Activated naive CD8-positive, alpha-beta T cell treated with anti-CD3 and anti-CD28 coated beads, Interleukin-2, amount 10 ng/mL, durations not matched to agents 7 days and 5 days (primary cell): Measurements from ENCODE around the gene MEN1. TPM values are rescaled to one million over a fixed set of nuclear protein-coding genes. Genes with fewer than 3 reads are reported as not detected.

Source experiments
- ATAC-seq: fragments of 150-1000 bp; cut with Tn5 transposase; one replicate; pipeline ENCODE4 v1.10.0; 2021; ENCODE audit warnings: low read depth, moderate library complexity
- POLR2A ChIA-PET: fragments of 350-600 bp; sonication (Branson Sonifier 250); formaldehyde crosslinking; loops from one replicate; lab custom pipeline; 2021; ENCODE audit warnings: antibody characterized with exemption; lab: Charles Lee
- DNase-seq: peaks from one replicate; pipeline ENCODE4 v3.0.0; 2021
- H3K27ac Mint-ChIP-seq: one replicate; pipeline ENCODE4 v1.8.0; 2022; ENCODE audit warnings: mild to moderate bottlenecking, mixed read lengths
- H3K27me3 Mint-ChIP-seq: one replicate; pipeline ENCODE4 v1.8.0; 2022; ENCODE audit warnings: mild to moderate bottlenecking, moderate library complexity, mixed read lengths
- H3K36me3 Mint-ChIP-seq: one replicate; pipeline ENCODE4 v1.8.0; 2021; ENCODE audit warnings: mild to moderate bottlenecking, mixed read lengths
- H3K4me1 Mint-ChIP-seq: one replicate; pipeline ENCODE4 v1.8.0; 2021; ENCODE audit warnings: mixed read lengths
- H3K4me3 Mint-ChIP-seq: one replicate; pipeline ENCODE4 v1.8.0; 2022; ENCODE audit warnings: mild to moderate bottlenecking, moderate library complexity, mixed read lengths
- H3K9me3 Mint-ChIP-seq: one replicate; pipeline ENCODE4 v1.8.0; 2021; ENCODE audit warnings: mixed read lengths
- total RNA-seq, 2 experiments: library from RNA; stranded (reverse); gene quantifications; one replicate each; pipeline ENCODE4 v1.2.3, GENCODE V29; 2021

MEN1 gene
- total RNA-seq, 2 experiments from 2014 or later = 37.4 to 39.0 TPM

GRCh38 chr11:64813826-64814225 lies 3.5 kb upstream of the MEN1 start:
- POLR2A ChIA-PET = no interaction called here
- no peak for DNase-seq
- H3K4me3 Mint-ChIP-seq = no peak overlapping the region

GRCh38 chr11:64810891-64811272 lies 531 bp upstream of the MEN1 start:
- peaks cover 16% of the 10 kb centered on the region for H3K4me1 Mint-ChIP-seq
- H3K36me3 Mint-ChIP-seq = peaks cover 4% of the 10 kb centered on the region

More at GRCh38 chr11:64813826-64814225, 3.5 kb upstream of the MEN1 start:
- no peaks in the 10 kb centered on the region for H3K9me3 Mint-ChIP-seq
- H3K4me1 Mint-ChIP-seq = peaks cover 12% of the 10 kb centered on the region
- ATAC-seq = no peak
- no peaks in the 10 kb centered on the region for H3K36me3 Mint-ChIP-seq
- peaks cover 1% of the 10 kb centered on the region for H3K27me3 Mint-ChIP-seq
- H3K27ac Mint-ChIP-seq = no peak overlapping the region

GRCh38 chr11:64809781-64810241 lies 540 bp downstream of the MEN1 start:
- Mint-ChIP-seq H3K36me3 (peaks cover 4% of the 10 kb centered on the region), H3K27ac (peak overlapping the region; percentile 90), H3K4me1 (peaks cover 16% of the 10 kb centered on the region), H3K27me3 (no peaks in the 10 kb centered on the region), H3K9me3 (no peaks in the 10 kb centered on the region), H3K4me3 (peak overlapping the region; percentile 95)
- DNase-seq = no peak
- POLR2A ChIA-PET = interaction anchor here (0.7 to 1.6 kb wide), 5 partner anchors 19 to 312 kb away, joined by 3 to 5 read pairs (median 3); partner anchors contain the start of genes CDC42BPG, FAU and MRPL49
- peak; percentile 6 for ATAC-seq

More at GRCh38 chr11:64810891-64811272, 531 bp upstream of the MEN1 start:
- DNase-seq (peak; percentile 53), ATAC-seq (peak; percentile 60)
- POLR2A ChIA-PET = interaction anchor here (0.5 to 1.6 kb wide), 8 partner anchors 8 to 311 kb away, joined by 3 to 8 read pairs (median 4); partner anchors contain the start of genes CDC42BPG, FAU, MRPL49 and PPP2R5B
- H3K27ac Mint-ChIP-seq = peak overlapping the region; percentile 90
- peak overlapping the region; percentile 95 for H3K4me3 Mint-ChIP-seq
- no peaks in the 10 kb centered on the region for H3K9me3 Mint-ChIP-seq
- H3K27me3 Mint-ChIP-seq = no peaks in the 10 kb centered on the region

GRCh38 chr11:64805481-64805880 lies 4.9 kb downstream of the MEN1 start:
- ATAC-seq = no peak
- POLR2A ChIA-PET = no interaction called here
- H3K9me3 Mint-ChIP-seq = no peaks in the 10 kb centered on the region
- DNase-seq = no peak
- peaks cover 24% of the 10 kb centered on the region for H3K4me1 Mint-ChIP-seq
- H3K27ac Mint-ChIP-seq = no peak overlapping the region
- no peaks in the 10 kb centered on the region for H3K27me3 Mint-ChIP-seq
- H3K36me3 Mint-ChIP-seq = peaks cover 4% of the 10 kb centered on the region
- H3K4me3 Mint-ChIP-seq = no peak overlapping the region

- DNase-seq (no peak), ATAC-seq (no peak)
- POLR2A ChIA-PET = interaction anchor here (0.6 to 3.0 kb wide), 5 partner anchors 25 to 297 kb away, joined by 3 to 14 read pairs (median 5); partner anchors contain the start of gene RASGRP2
- Mint-ChIP-seq H3K27ac (no peak overlapping the region), H3K9me3 (no peaks in the 10 kb centered on the region), H3K27me3 (no peaks in the 10 kb centered on the region), H3K36me3 (peaks cover 6% of the 10 kb centered on the region), H3K4me3 (peak overlapping the region; percentile 86), H3K4me1 (peaks cover 22% of the 10 kb centered on the region)
These were observed 5.8 kb downstream of the MEN1 start for GRCh38 chr11:64804346-64805210.

GRCh38 chr11:64803846-64804345 lies 6.5 kb downstream of the MEN1 start:
- H3K4me3 Mint-ChIP-seq = peak overlapping the region; percentile 86
- DNase-seq = no peak
- no peaks in the 10 kb centered on the region for H3K9me3 Mint-ChIP-seq
- peak overlapping the region; percentile 80 for H3K27ac Mint-ChIP-seq
- H3K36me3 Mint-ChIP-seq = peaks cover 9% of the 10 kb centered on the region
- H3K27me3 Mint-ChIP-seq = no peaks in the 10 kb centered on the region
- POLR2A ChIA-PET = interaction anchor here (0.6 to 3.0 kb wide), 5 partner anchors 25 to 298 kb away, joined by 3 to 14 read pairs (median 5); partner anchors contain the start of gene RASGRP2
- peaks cover 21% of the 10 kb centered on the region for H3K4me1 Mint-ChIP-seq
- ATAC-seq = no peak

- ATAC-seq (peak; percentile 85), DNase-seq (peak; percentile 96)
- no peaks in the 10 kb centered on the region for H3K9me3 Mint-ChIP-seq
- peaks cover 11% of the 10 kb centered on the region for H3K36me3 Mint-ChIP-seq
- no peaks in the 10 kb centered on the region for H3K27me3 Mint-ChIP-seq
- H3K4me3 Mint-ChIP-seq = peak within 1 kb of the TSS; percentile 86
- H3K4me1 Mint-ChIP-seq = peaks cover 25% of the 10 kb centered on the region
- POLR2A ChIA-PET = interaction anchor here (0.7 to 3.0 kb wide), 9 partner anchors 10 to 319 kb away, joined by 3 to 26 read pairs (median 4); partner anchors contain the start of genes MRPL49, RASGRP2, SAC3D1 and SF1
- peak within 1 kb of the TSS; percentile 82 for H3K27ac Mint-ChIP-seq
These were observed 7.0 kb downstream of the MEN1 start, which contains the start of gene MAP4K2 for GRCh38 chr11:64803158-64803845. Gene MAP4K2 (minus strand): TSS chr11:64803214. CDS start chr11:64803149, 65 bp downstream.

- Mint-ChIP-seq H3K4me3 (peak overlapping the region; percentile 82), H3K4me1 (peaks cover 23% of the 10 kb centered on the region), H3K36me3 (peaks cover 8% of the 10 kb centered on the region), H3K27me3 (no peaks in the 10 kb centered on the region), H3K9me3 (no peaks in the 10 kb centered on the region), H3K27ac (peak overlapping the region; percentile 82)
- ATAC-seq (peak; percentile 2), DNase-seq (no peak)
- POLR2A ChIA-PET = interaction anchor here (0.7 to 3.0 kb wide), 12 partner anchors 8 to 320 kb away, joined by 3 to 26 read pairs (median 4); partner anchors contain the start of genes MEN1, MRPL49, RASGRP2 and SAC3D1
These were observed 7.8 kb downstream of the MEN1 start for GRCh38 chr11:64802370-64803157.

- no peak for ATAC-seq
- peaks cover 22% of the 10 kb centered on the region for H3K4me1 Mint-ChIP-seq
- POLR2A ChIA-PET = interaction anchor here (0.9 to 3.0 kb wide), 11 partner anchors 8 to 321 kb away, joined by 3 to 26 read pairs (median 4); partner anchors contain the start of genes MEN1, MRPL49, RASGRP2 and SAC3D1
- H3K4me3 Mint-ChIP-seq = peak overlapping the region; percentile 82
- no peaks in the 10 kb centered on the region for H3K27me3 Mint-ChIP-seq
- peak; percentile 37 for DNase-seq
- peaks cover 8% of the 10 kb centered on the region for H3K36me3 Mint-ChIP-seq
- peak overlapping the region; percentile 82 for H3K27ac Mint-ChIP-seq
- H3K9me3 Mint-ChIP-seq = no peaks in the 10 kb centered on the region
These were observed 8.6 kb downstream of the MEN1 start for GRCh38 chr11:64801561-64802369.

- ATAC-seq (no peak), DNase-seq (no peak)
- Mint-ChIP-seq H3K27ac (peak overlapping the region; percentile 82), H3K9me3 (no peaks in the 10 kb centered on the region), H3K4me1 (peaks cover 29% of the 10 kb centered on the region), H3K27me3 (no peaks in the 10 kb centered on the region), H3K36me3 (peaks cover 8% of the 10 kb centered on the region), H3K4me3 (peak overlapping the region; percentile 82)
- POLR2A ChIA-PET = interaction anchor here (1.0 to 2.7 kb wide), 2 partner anchors 23 to 37 kb away, joined by 4 to 26 read pairs; partner anchors contain the start of gene SF1
These were observed 9.2 kb downstream of the MEN1 start for GRCh38 chr11:64801158-64801464.

GRCh38 chr11:64800303-64801157 lies 9.8 kb downstream of the MEN1 start:
- H3K4me3 Mint-ChIP-seq = no peak overlapping the region
- DNase-seq (no peak), ATAC-seq (no peak)
- peaks cover 8% of the 10 kb centered on the region for H3K36me3 Mint-ChIP-seq
- POLR2A ChIA-PET = interaction anchor here (0.5 to 2.7 kb wide), 6 partner anchors 10 to 37 kb away, joined by 3 to 26 read pairs (median 4); partner anchors contain the start of gene SF1
- peak overlapping the region; percentile 82 for H3K27ac Mint-ChIP-seq
- no peaks in the 10 kb centered on the region for H3K27me3 Mint-ChIP-seq
- H3K4me1 Mint-ChIP-seq = peaks cover 32% of the 10 kb centered on the region
- H3K9me3 Mint-ChIP-seq = no peaks in the 10 kb centered on the region
